NB4 (cell line): ENCODE results near the gene CNGB1.
"Not testable (repeated sequence)": the region's sequence is repeated elsewhere in the genome, so short reads cannot be mapped to it uniquely, and the experiment has no call there.

Experiments used
- DNase-seq: peaks from one replicate; pipeline ENCODE4 v3.0.0; 2010; ENCODE audit warnings: low read depth
- H3K4me3 ChIP-seq: one replicate; pipeline ENCODE4 v1.5.1; 2011; ENCODE audit warnings: mild to moderate bottlenecking, low read depth, low read length, moderate library complexity
- CTCF ChIP-seq: IDR thresholded peaks from one replicate; pipeline ENCODE4 v1.5.1; 2012; ENCODE audit warnings: low read depth, low read length
- MAX ChIP-seq: IDR thresholded peaks from 2 replicates; pipeline ENCODE4 v1.6.1; 2011; ENCODE audit warnings: low read depth, low read length
- MYC ChIP-seq: IDR thresholded peaks from 2 replicates; pipeline ENCODE4 v1.6.1; 2011; ENCODE audit warnings: low read depth, low read length
- POLR2A ChIP-seq: IDR thresholded peaks from 2 replicates; pipeline ENCODE4 v1.6.1; 2011; ENCODE audit warnings: mild to moderate bottlenecking; ENCODE audit not compliant: insufficient read length; ENCODE audit errors: extremely low read depth

Gene CNGB1

GRCh38 chr16:57843400-57843799 lies 127.5 kb downstream of the CNGB1 start:
- DNase-seq = no peak
- TF ChIP-seq MAX (no peak), POLR2A (no peak), CTCF (no peak), MYC (no peak)
- H3K4me3 ChIP-seq = no peak overlapping the region

GRCh38 chr16:57842601-57843000 lies 128.3 kb downstream of the CNGB1 start:
- no peak overlapping the region for H3K4me3 ChIP-seq
- no peak for DNase-seq
- TF ChIP-seq MAX = no peak
- TF ChIP-seq CTCF = no peak
- no peak for TF ChIP-seq POLR2A
- TF ChIP-seq MYC = no peak

GRCh38 chr16:57840833-57841232 lies 130.1 kb downstream of the CNGB1 start:
- no peak overlapping the region for H3K4me3 ChIP-seq
- TF ChIP-seq POLR2A (no peak), MAX (no peak), MYC (no peak), CTCF (no peak)
- no peak for DNase-seq

GRCh38 chr16:57838161-57838560 lies 132.8 kb downstream of the CNGB1 start:
- no peak for DNase-seq
- TF ChIP-seq MAX = no peak
- no peak for TF ChIP-seq POLR2A
- no peak for TF ChIP-seq MYC
- TF ChIP-seq CTCF = no peak
- no peak overlapping the region for H3K4me3 ChIP-seq

GRCh38 chr16:57837305-57838125 lies 133.4 kb downstream of the CNGB1 start:
- no peak for DNase-seq
- TF ChIP-seq POLR2A = no peak
- TF ChIP-seq MAX = no peak
- no peak for TF ChIP-seq MYC
- TF ChIP-seq CTCF = no peak
- H3K4me3 ChIP-seq = no peak overlapping the region

- not testable (repeated sequence) for H3K4me3 ChIP-seq, DNase-seq
Observed at GRCh38 chr16:57835439-57835838, 135.5 kb downstream of the CNGB1 start.
